GM21390 (cell line): Measurements from ENCODE around the gene COL11A2.
"Not testable (repeated sequence)": the region's sequence is repeated elsewhere in the genome, so short reads cannot be mapped to it uniquely, and the experiment has no call there.

Source experiments
- ATAC-seq: cut with Tn5 transposase; IDR thresholded peaks from one replicate; pipeline ENCODE4 v1.9.1; 2021; ENCODE audit not compliant: unreplicated experiment

Gene COL11A2

DNA sequence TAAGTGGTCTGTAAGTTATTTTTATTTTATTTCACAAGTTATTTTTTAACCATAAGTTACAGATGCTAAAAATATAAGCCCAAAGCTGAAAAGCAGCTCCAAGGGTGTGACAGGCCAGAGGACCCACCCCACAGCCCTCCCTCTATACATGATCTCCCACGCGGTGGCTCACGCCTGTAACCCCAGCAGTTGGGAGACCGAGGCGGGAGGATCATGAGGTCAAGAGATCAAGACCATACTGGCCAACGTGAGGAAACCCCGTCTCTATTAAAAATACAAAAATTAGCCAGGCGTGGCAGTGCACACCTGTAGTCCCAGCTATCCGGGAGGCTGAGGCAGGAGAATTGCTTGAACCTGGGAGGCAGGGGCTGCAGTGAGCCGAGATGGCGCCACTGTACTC, 32.2 kb downstream of the COL11A2 start:
- no peak for ATAC-seq

- no peak for ATAC-seq
Measured at GRCh38 chr6:33156964-33157363, 35.3 kb downstream of the COL11A2 start.

- no peak for ATAC-seq
Measured at GRCh38 chr6:33156561-33156960, 35.7 kb downstream of the COL11A2 start.

- ATAC-seq: no peak
Measured at GRCh38 chr6:33154349-33154748, 37.9 kb downstream of the COL11A2 start.

GRCh38 chr6:33151050-33151449, 41.2 kb downstream of the COL11A2 start:
- ATAC-seq: no peak

DNA sequence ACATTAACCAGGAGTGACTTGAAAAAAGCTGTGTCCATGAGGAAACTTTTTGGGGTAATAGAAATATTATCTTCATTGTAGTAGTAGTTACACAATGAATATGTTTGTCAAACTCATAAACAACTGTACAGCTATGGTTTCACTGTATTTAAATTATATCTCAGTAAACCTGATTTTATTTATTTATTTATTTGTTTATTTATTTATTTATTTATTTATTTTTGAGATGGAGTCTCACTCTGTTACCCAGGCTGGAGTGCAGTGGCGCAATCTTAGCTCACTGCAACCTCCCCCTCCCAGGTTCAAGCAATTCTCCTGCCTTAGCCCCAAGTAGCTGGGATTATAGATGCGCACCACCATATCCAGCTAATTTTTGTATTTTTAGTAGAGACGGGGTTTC, 41.7 kb downstream of the COL11A2 start:
- not testable (repeated sequence) for ATAC-seq

GRCh38 chr6:33147807-33148666, 44.2 kb downstream of the COL11A2 start:
- ATAC-seq: no peak

DNA sequence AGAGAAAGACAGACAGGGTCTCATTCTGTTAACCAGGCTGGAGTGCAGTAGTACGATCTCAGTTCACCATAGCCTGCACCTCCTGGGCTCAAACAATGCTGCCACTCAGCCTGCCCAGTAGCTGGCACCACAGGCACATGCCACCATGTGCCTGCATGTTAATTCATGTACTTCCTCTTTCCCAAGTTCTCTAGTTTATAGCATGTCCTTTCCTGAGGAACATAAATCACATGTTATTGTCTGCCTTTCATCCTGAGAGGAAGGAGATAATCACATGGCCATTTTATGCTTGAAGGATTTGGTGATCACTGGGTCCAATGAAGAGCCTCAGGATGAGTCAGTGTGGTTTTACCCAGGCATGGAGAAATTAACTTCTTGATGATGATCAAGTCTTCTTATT, 47.9 kb downstream of the COL11A2 start:
- ATAC-seq: no peak

DNA sequence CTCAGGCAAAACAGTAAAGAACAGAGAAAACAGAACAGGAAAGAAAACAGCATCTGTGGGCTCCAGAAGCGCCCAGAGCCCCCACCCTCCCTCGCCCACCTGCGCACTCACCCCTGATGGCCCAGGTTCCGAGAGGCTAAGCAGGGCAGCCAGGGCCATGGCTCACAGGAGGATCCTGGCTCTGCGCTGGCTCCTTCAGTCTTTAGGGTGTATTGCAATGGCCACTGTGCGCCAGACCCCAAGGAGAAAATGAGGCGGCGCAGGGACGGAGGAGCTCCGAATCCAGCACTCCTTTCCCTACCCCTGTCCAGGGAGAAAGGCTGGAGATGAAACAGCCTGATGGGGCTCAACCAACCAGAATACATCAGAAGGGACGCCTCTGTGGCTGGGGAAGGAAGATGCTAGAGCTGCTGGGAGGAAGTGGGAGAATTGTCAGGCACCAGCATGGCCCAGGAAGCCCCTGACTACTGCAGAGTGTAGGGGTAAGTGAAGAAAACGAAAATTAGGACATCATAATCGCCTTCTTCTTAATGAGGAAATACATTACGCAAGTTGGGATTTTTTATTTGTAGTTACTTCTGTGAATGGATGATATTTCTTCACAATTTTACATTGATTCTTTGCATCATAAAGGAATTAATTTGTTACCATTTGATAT, 49.0 kb downstream of the COL11A2 start:
- ATAC-seq: no peak

DNA sequence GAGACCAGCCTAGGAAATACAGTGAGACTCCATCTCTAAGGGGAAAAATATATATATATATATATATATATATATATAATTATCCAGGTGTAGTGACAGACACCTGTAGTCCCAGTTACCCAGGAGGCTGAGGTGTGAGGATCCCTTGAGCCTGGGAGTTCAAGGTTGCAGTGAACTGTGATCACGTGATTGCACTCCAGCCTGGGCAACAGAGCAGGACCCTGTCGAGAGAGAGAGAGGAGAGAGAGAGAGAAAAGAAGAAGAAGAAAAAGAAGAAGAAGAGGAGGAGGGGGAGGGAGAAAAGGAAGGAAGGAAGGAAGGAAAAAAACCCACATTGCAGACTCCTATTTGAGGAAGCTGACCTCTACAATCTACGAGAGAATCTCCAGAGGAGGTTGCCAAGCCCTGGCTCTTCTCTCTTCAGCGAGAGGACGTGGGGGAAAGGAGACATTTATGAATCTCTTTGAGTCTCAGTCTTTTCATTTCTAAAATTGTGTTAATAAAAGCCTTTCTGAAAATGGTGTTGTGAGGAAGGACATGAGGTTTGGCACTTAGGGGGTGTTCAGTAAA, 49.7 kb downstream of the COL11A2 start:
- no peak for ATAC-seq

GRCh38 chr6:33140556-33140955, 51.7 kb downstream of the COL11A2 start:
- no peak for ATAC-seq

DNA sequence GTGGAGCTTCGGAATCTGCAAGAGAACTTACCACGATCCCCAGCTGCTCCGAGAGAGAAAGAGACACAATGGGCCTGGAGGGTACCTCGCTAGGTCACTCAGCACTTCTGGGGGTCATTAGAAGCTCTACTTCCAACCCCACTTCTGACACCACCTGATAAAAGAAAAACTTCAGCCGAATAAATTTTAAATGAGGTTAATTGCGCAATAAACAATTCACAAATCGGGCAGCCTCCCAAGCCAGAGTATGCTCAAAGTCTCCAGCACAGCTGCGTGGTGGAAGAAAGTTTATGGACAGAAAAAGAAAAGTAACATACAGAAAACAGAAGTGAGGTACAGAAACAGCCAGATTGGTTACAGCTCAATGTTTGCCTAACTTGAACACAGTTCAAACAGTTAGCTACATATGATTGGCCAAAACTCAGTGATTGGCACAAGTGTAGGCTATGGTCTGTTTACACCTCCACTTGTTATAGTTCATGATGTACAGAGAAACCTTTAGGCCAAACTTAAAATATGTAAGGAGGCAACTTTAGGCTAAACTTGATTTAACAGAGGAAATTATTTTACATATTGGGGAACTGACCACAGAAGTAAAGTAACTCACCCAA, 52.6 kb downstream of the COL11A2 start:
- ATAC-seq: no peak

DNA sequence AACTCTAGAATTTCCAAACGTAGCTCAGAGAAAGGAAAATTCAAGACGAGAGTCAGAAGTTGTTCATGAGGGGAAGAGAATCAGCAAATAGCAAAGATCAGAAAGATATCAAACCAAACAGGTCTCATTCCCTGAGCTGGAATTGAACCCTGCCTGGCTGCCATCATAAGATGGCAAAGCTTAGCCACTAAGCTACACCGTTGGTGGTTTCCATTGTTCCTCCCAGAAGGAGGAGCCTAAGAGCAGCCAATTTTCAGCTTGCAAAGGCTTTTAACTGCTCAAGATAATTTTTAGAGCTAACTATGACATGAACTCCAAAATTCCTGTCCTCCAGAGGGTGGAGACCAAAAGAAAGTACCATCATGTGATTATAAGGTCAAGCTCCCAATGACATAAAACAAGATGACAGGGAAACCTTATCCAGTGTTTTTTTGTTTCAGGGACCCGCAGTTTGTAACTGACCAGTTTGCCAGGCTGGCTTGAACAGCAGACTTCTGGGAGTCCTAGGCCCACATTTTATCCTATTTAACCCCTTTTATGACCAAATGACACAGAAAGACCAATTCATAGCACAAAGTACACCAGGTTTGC, 55.9 kb downstream of the COL11A2 start:
- ATAC-seq: no peak

GRCh38 chr6:33132081-33132524, 60.2 kb downstream of the COL11A2 start:
- ATAC-seq: no peak

- ATAC-seq: no peak
Measured at GRCh38 chr6:33128318-33128717, 63.9 kb downstream of the COL11A2 start.

DNA sequence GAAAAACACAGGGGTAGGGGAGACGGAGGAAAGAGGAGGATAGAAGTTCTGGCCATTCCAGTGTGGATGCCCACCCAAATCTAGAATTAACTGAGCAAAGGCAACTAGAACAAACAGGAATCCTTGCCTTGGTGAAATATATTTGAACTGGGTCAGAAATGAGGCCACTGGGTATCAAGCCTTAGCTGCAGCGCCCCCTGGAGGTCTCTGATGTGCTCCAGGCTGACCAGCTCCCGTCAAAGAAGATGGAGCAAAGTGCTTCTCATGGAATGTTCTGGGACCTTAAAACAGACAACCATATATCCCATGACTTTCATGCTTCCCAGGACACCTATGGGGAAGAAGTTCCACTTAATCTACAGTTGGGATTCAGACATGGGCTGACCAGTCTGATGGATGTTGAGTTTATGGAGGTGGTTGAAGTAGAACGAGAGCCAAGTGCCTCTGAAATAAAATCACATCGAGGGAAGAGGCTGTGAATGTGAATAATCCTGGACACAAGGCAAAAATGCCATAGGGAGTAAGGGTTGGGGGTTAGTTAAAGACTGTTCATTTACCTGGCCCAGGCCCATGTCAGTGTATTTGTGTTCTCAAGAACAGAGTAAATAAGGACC, 66.1 kb downstream of the COL11A2 start:
- ATAC-seq: no peak

GRCh38 chr6:33124947-33125346, 67.3 kb downstream of the COL11A2 start:
- ATAC-seq: no peak

- ATAC-seq: no peak
Measured at GRCh38 chr6:33124525-33124901, 67.8 kb downstream of the COL11A2 start.

GRCh38 chr6:33123732-33124524, 68.3 kb downstream of the COL11A2 start:
- no peak for ATAC-seq

DNA sequence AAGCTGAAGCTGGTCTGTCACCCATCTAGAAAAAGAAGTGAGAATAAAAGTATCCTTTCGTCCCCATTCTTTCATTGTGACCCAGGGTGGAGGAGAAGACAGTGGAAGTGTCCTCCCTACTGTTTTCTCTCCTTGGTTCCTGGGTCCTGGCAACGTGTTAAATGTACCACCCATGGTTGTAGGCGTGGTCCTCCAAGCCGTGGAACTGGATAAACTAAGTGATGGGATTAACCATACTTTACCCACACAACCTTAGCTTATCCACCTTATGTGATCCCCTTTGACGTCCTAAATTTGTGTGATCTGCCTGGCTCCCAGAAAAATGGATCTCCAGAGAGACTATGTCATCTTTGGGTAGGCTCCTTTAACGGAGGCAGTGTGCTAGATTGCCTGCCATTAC, 69.1 kb downstream of the COL11A2 start:
- ATAC-seq: no peak
